RWPE2 (cell line): ENCODE measurements around the gene ZDHHC15.
"Not testable (repeated sequence)": the region's sequence is repeated elsewhere in the genome, so short reads cannot be mapped to it uniquely, and the experiment has no call there.

ENCODE experiments used
- ATAC-seq: fragments of 200-7000 bp; cut with Tn5 transposase; 3 replicates; pipeline ENCODE4 v1.9.1; 2021; ENCODE audit warnings: low read depth
- DNase-seq: peaks from one replicate; pipeline ENCODE4 v3.0.0-alpha.2; 2020; ENCODE audit warnings: low spot score
- H3K27ac ChIP-seq: fragments of 450-650 bp; 2 replicates; pipeline ENCODE4 v1.5.1; 2017; ENCODE audit warnings: mild to moderate bottlenecking; ENCODE audit not compliant: poor library complexity, severe bottlenecking
- H3K27me3 ChIP-seq: fragments of 250-450 bp; sonication (Bioruptor Pico); 2 replicates; pipeline ENCODE4 v1.5.1; 2021; ENCODE audit warnings: mild to moderate bottlenecking, moderate library complexity; ENCODE audit not compliant: insufficient read depth, poor library complexity, severe bottlenecking
- H3K36me3 ChIP-seq: fragments of 250-450 bp; sonication (Bioruptor Pico); 2 replicates; pipeline ENCODE4 v1.5.1; 2020; ENCODE audit warnings: low read depth, mild to moderate bottlenecking, moderate library complexity
- H3K4me1 ChIP-seq: fragments of 250-450 bp; sonication (Bioruptor Pico); 2 replicates; pipeline ENCODE4 v1.5.1; 2021; ENCODE audit warnings: mild to moderate bottlenecking, moderate library complexity; ENCODE audit not compliant: insufficient read depth, poor library complexity, severe bottlenecking
- H3K4me3 ChIP-seq: fragments of 250-450 bp; sonication (Bioruptor Pico); 2 replicates; pipeline ENCODE4 v1.5.1; 2021; ENCODE audit warnings: mild to moderate bottlenecking, moderate library complexity; ENCODE audit not compliant: severe bottlenecking
- H3K9me3 ChIP-seq: fragments of 250-450 bp; sonication (Bioruptor Pico); 2 replicates; pipeline ENCODE4 v1.5.1; 2021; ENCODE audit warnings: mild to moderate bottlenecking, moderate library complexity; ENCODE audit not compliant: severe bottlenecking
- CTCF ChIP-seq: fragments of 450-650 bp; IDR thresholded peaks from one replicate; pipeline ENCODE4 v1.5.1; 2017; ENCODE audit warnings: mild to moderate bottlenecking, moderate library complexity; ENCODE audit not compliant: poor library complexity, severe bottlenecking

ZDHHC15 gene

GRCh38 chrX:75522565-75523431 is at the start of gene ZDHHC15:
TSS of gene ZDHHC15 (minus strand) at chrX:75523037. CDS start at chrX:75523024, 13 bp downstream.
- peak; percentile 72 for ATAC-seq
- no peak for DNase-seq

GRCh38 chrX:75560544-75560943 is 37.7 kb upstream of the ZDHHC15 start:
- H3K4me3 ChIP-seq, ATAC-seq, H3K36me3 ChIP-seq, H3K27me3 ChIP-seq, H3K9me3 ChIP-seq, DNase-seq, H3K27ac ChIP-seq, H3K4me1 ChIP-seq: not testable (repeated sequence)

More at GRCh38 chrX:75522565-75523431, at the start of gene ZDHHC15:
- H3K36me3 ChIP-seq: no peaks in the 10 kb centered on the region
- no peak for TF ChIP-seq CTCF
- H3K9me3 ChIP-seq: no peaks in the 10 kb centered on the region
- H3K27ac ChIP-seq: no peak within 1 kb of the TSS
- H3K27me3 ChIP-seq: no peaks in the 10 kb centered on the region
- H3K4me3 ChIP-seq: no peak within 1 kb of the TSS
- H3K4me1 ChIP-seq: no peaks in the 10 kb centered on the region

GRCh38 chrX:75547783-75548182 is 24.9 kb upstream of the ZDHHC15 start:
- H3K4me3 ChIP-seq: no peak overlapping the region
- no peaks in the 10 kb centered on the region for H3K27me3 ChIP-seq
- H3K4me1 ChIP-seq: no peaks in the 10 kb centered on the region
- no peak for TF ChIP-seq CTCF
- ATAC-seq: no peak
- no peaks in the 10 kb centered on the region for H3K9me3 ChIP-seq
- no peak overlapping the region for H3K27ac ChIP-seq
- H3K36me3 ChIP-seq: no peaks in the 10 kb centered on the region
- no peak for DNase-seq

GRCh38 chrX:75546724-75547511 is 24.1 kb upstream of the ZDHHC15 start:
- Histone ChIP-seq H3K27me3 (no peaks in the 10 kb centered on the region), H3K4me3 (no peak overlapping the region), H3K27ac (no peak overlapping the region), H3K4me1 (no peaks in the 10 kb centered on the region), H3K9me3 (no peaks in the 10 kb centered on the region), H3K36me3 (no peaks in the 10 kb centered on the region)
- DNase-seq (no peak), ATAC-seq (no peak)
- no peak for TF ChIP-seq CTCF

- TF ChIP-seq CTCF: no peak
- no peaks in the 10 kb centered on the region for H3K36me3 ChIP-seq
- no peaks in the 10 kb centered on the region for H3K4me1 ChIP-seq
- H3K4me3 ChIP-seq: no peak overlapping the region
- DNase-seq (no peak), ATAC-seq (no peak)
- no peaks in the 10 kb centered on the region for H3K27me3 ChIP-seq
- H3K27ac ChIP-seq: no peak overlapping the region
- H3K9me3 ChIP-seq: no peaks in the 10 kb centered on the region
These were observed 21.9 kb upstream of the ZDHHC15 start for GRCh38 chrX:75544786-75545185.
